CD4-positive, alpha-beta T cell treated with Interleukin-15 for 4 hours (primary cell): ENCODE results near the gene OPN1MW2.
"Not testable (repeated sequence)": the region's sequence is repeated elsewhere in the genome, so short reads cannot be mapped to it uniquely, and the experiment has no call there.

ENCODE experiments used
- DNase-seq: peaks from one replicate; pipeline ENCODE4 v3.0.0-alpha.2; 2020; ENCODE audit warnings: low spot score

The OPN1MW2 gene

DNA sequence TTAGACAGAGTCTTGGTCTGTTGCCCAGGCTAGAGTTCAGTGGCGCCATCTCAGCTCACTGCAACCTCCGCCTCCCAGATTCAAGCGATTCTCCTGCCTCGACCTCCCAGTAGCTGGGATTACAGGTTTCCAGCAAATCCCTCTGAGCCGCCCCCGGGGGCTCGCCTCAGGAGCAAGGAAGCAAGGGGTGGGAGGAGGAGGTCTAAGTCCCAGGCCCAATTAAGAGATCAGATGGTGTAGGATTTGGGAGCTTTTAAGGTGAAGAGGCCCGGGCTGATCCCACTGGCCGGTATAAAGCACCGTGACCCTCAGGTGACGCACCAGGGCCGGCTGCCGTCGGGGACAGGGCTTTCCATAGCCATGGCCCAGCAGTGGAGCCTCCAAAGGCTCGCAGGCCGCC, at the start of gene OPN1MW2:
Gene OPN1MW2 (plus strand): TSS at position 301 of the 400 bp plus-strand sequence. CDS start 60 bp downstream, at position 361.
- DNase-seq: not testable (repeated sequence)

DNA sequence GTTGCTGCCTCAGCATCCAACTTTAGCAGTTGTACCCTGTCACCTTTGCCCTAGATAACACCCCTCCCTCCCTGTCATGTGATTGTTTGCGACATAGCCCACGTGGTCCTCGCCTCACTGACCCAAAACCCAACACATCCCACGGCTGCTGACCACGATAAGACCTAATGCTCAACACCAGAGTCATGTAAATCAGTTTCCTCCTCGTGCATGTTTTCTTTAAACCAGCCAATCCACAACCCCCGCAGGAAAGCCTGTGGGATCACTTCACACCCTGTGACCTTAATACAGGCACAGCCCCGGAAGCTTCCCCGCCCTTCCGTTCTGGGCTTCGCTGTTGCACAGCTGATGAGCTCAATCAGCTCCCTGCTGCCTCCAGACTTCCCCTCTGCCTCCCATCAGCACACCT, 47.0 kb upstream of the OPN1MW2 start:
- not testable (repeated sequence) for DNase-seq

DNA sequence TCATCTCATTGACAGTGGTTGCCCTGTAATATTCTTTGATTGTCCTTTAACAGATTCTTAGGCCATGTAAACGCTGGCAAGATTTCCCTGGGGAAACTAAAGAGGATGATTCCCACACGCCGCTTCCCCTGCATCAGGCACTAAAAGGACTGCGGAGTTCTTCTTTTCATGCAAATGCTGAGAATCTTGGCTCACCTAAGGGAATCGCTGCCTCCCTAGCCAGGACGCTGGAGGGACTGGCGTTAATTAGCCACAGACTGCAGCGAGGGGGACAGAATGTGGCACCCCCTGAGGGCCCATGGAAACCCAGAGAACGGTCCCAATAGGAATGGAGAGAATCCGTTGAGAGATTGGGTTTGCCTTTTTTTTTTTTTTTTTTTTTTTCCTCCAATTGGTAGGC, 45.2 kb upstream of the OPN1MW2 start:
- DNase-seq: not testable (repeated sequence)

DNA sequence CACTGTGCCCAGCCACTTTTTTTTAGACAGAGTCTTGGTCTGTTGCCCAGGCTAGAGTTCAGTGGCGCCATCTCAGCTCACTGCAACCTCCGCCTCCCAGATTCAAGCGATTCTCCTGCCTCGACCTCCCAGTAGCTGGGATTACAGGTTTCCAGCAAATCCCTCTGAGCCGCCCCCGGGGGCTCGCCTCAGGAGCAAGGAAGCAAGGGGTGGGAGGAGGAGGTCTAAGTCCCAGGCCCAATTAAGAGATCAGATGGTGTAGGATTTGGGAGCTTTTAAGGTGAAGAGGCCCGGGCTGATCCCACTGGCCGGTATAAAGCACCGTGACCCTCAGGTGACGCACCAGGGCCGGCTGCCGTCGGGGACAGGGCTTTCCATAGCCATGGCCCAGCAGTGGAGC, 37.3 kb upstream of the OPN1MW2 start, which contains the start of gene OPN1MW:
Gene OPN1MW (plus strand): TSS at position 301 of the 400 bp plus-strand sequence. CDS start 82 bp downstream, at position 383.
- not testable (repeated sequence) for DNase-seq

DNA sequence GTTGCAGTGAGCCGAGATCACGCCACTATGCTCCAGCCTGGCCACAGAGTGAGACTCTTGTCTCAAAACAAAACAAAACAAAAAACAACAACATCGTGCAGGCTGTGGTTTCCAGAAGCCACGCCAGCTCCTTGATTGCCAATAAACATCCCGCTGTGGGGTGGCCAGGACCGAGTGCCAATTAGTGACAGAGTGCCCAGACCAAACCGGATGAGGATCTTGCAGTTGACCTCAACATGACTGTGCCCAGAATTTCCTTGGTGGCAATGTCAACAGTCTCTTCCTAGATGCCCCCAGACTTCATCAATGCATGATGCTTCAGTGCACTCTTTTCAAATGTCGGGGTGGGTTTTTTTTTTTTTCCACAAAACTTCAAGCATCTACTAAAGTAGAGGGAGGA, 35.8 kb upstream of the OPN1MW2 start:
- not testable (repeated sequence) for DNase-seq

DNA sequence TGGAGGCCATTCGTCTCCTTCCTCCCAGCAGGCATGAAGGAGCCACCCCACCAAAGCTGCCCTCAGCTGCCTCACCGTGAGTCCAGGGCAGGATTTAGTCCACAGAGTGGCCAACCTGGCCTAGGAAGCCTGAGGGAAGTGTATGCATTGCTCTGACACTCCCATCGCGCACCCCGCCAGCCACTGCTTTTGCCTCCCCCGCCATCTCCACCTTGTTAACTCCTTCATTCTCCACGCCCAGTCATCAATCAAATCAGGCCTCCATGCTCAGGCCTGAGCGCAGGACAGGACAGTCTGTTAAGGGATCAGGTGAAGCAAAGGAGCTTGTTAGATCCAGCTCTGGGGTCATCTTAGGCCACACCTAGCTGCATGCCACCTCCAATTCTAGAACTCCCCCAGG, 26.7 kb upstream of the OPN1MW2 start:
- DNase-seq: not testable (repeated sequence)

DNA sequence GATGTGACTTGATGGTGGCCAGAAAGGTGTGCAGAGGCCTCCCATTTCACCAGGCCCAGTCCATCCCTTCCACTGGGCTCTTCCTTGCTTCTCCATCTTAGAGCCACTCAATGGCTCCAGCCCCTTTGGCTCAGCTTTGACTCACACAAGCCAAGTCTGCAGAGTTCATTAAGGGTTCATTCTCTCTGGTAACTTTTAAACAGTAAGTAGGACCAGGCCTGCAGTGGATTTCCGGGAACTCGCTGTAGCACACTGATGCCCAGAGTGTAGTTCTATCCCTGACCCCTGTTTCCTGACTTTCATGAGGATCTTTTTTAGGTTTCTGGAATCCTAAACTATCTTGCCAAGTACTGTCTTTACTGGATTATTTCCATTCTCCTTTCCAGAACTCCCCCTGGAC, 25.2 kb upstream of the OPN1MW2 start:
- not testable (repeated sequence) for DNase-seq

DNA sequence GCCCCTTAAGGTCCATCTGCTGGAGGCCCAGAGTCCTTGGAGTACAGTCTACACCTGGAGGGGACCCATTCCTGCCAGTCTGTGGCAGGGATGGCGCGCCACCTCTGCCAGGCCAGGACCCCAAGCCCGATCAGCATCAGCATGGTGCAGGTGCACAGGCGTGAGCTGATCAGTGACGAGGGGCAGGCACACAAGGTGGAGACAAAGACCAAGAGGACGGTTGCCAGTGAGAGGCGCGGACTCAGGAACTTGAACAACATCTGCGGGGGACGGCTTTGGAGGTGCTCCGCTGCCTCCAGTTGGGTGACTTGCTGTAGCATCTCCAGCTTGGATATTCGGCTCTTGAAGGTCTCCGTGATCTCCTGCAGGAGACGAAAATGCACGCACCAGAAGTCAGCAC, 23.1 kb upstream of the OPN1MW2 start:
- DNase-seq: not testable (repeated sequence)

DNA sequence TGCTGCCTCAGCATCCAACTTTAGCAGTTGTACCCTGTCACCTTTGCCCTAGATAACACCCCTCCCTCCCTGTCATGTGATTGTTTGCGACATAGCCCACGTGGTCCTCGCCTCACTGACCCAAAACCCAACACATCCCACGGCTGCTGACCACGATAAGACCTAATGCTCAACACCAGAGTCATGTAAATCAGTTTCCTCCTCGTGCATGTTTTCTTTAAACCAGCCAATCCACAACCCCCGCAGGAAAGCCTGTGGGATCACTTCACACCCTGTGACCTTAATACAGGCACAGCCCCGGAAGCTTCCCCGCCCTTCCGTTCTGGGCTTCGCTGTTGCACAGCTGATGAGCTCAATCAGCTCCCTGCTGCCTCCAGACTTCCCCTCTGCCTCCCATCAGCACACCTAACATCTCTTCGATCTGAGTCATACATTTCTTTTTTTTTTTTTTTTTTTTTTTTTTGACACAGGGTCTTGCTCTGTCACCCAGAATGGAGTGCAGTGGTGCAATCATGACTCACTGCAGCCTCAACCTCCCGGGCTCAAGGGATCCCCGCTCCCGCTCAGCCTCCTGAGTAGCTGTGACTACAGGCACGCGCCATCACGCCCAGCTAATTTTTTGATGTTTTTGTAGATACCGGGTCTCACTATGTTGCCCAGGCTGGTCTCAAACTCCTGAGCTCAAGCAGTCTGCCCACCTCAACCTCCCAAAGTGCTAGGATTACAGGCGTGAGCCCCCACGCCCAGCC, 9.7 kb upstream of the OPN1MW2 start:
- DNase-seq: not testable (repeated sequence)

DNA sequence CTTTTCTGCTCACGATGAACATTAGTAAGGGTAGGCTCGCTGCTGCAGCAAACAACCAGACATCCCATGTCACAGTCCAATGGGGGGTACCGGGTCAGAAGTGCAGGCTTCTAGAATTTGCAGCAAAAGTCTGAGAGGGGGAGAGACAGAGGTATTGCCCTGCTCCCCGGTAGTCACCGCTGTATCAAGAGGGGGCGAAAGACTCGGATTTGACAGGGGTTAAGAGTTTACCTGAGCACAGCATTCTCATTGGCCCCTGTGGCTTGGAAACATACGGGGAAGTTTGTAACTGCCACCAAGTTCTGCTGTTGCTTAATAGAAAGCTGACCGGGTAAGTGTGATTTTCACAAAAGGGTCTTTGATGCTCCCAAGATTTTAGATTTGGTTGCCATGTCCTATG, 8.5 kb upstream of the OPN1MW2 start:
- DNase-seq: not testable (repeated sequence)

DNA sequence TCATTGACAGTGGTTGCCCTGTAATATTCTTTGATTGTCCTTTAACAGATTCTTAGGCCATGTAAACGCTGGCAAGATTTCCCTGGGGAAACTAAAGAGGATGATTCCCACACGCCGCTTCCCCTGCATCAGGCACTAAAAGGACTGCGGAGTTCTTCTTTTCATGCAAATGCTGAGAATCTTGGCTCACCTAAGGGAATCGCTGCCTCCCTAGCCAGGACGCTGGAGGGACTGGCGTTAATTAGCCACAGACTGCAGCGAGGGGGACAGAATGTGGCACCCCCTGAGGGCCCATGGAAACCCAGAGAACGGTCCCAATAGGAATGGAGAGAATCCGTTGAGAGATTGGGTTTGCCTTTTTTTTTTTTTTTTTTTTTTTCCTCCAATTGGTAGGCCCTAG, 8.1 kb upstream of the OPN1MW2 start:
- DNase-seq: not testable (repeated sequence)

DNA sequence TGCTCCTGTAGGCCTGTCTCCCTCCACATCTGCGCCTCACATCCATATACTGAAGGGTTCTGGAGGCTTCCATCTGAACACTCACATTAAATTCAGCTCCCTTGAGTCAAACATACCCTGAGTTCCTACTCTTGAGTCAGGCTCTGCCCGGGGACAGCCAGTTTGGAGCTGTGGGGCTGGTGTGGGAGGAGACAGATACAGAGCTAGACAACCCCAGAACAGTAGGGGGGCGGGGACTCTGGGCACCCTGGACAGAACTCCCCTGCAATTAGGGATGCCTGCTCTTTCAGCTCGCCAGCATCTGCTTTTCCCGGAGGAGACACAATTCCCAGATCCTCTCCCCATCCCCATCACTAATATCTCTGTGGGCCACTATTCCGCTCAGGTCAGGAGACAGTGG, 5.7 kb downstream of the OPN1MW2 start:
- DNase-seq: not testable (repeated sequence)

DNA sequence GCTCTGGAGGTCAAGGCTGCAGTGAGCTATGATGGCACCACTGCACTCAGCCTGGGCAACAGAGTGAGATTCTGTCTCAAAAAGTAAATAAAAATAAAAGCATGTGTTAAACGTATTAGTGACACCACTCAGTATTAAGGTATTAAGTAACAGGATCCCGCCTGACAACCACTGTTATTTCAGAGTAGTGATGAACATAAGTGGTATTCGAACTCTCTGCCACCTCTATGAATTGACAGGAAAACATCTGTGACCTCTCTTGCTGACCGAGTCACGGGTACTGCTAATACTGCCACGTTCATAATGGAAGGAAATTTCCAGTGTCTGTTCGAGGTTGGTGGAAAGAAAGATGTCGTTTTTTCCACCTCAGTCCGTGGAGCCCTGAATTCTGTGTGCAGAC, 7.2 kb downstream of the OPN1MW2 start:
- not testable (repeated sequence) for DNase-seq

DNA sequence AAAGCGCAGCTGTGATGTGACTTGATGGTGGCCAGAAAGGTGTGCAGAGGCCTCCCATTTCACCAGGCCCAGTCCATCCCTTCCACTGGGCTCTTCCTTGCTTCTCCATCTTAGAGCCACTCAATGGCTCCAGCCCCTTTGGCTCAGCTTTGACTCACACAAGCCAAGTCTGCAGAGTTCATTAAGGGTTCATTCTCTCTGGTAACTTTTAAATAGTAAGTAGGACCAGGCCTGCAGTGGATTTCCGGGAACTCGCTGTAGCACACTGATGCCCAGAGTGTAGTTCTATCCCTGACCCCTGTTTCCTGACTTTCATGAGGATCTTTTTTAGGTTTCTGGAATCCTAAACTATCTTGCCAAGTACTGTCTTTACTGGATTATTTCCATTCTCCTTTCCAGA, 11.9 kb downstream of the OPN1MW2 start:
- not testable (repeated sequence) for DNase-seq

DNA sequence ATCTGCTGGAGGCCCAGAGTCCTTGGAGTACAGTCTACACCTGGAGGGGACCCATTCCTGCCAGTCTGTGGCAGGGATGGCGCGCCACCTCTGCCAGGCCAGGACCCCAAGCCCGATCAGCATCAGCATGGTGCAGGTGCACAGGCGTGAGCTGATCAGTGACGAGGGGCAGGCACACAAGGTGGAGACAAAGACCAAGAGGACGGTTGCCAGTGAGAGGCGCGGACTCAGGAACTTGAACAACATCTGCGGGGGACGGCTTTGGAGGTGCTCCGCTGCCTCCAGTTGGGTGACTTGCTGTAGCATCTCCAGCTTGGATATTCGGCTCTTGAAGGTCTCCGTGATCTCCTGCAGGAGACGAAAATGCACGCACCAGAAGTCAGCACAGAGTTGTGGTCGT, 14.1 kb downstream of the OPN1MW2 start:
- not testable (repeated sequence) for DNase-seq

DNA sequence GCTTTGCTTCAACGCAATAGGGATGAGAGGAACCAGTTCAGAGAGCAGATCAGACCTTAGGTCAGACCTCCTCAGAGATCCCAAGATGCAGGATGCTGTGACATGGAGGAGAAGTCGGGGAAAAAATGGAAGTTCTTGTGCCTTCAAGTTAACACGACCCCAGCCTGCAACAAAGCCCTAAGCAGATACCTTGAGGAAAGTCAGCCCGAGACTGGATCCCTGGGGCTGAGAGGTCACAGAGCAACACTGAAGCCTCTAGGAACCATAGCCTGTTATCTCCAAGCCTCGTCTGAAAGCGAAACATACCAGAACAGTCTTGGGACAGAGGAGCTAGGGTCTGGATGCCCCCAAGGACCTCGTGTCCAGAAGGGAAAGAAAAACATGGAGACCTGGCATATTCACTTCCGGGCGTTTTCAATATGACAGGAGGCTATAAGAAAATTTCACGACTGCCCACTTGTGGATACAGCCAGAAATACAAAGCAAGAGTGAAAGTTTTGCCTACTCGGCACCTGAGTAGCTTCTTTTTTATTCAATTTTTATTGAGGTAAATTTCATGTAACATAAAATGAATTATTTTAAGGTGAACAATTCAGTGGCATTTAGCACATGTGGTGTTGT, 19.5 kb downstream of the OPN1MW2 start:
- DNase-seq: not testable (repeated sequence)

DNA sequence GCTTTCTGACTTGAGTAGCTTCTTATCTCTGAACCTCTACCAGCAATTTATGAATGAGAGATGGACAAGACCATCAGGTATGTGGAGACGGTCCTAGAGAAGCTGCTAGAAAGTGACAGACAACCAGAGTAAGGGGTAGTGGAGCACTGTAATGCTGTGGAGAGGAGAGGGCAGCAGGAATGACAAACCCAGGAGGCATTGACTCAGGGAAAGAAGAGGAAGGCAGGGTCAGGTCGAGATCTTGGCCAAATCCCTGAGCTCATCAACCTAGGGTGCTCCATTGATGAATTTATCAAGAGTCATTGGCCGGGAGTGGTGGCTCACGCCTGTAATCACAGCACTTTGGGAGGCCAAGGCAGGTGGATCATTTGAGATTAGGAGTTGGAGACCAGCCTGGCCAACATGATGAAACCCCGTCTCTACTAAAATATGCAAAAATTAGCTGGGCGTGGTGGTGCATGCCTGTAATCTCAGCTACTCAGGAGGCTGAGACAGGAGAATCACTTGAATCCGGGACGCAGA, 20.5 kb downstream of the OPN1MW2 start:
- not testable (repeated sequence) for DNase-seq

DNA sequence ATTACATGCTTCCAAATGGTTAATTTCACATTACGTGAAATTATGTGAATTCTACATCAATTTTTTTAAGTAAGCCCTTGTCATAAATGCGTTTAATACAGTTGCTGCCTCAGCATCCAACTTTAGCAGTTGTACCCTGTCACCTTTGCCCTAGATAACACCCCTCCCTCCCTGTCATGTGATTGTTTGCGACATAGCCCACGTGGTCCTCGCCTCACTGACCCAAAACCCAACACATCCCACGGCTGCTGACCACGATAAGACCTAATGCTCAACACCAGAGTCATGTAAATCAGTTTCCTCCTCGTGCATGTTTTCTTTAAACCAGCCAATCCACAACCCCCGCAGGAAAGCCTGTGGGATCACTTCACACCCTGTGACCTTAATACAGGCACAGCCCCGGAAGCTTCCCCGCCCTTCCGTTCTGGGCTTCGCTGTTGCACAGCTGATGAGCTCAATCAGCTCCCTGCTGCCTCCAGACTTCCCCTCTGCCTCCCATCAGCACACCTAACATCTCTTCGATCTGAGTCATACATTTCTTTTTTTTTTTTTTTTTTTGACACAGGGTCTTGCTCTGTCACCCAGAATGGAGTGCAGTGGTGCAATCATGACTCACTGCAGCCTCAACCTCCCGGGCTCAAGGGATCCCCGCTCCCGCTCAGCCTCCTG, 28.0 kb downstream of the OPN1MW2 start:
- not testable (repeated sequence) for DNase-seq

DNA sequence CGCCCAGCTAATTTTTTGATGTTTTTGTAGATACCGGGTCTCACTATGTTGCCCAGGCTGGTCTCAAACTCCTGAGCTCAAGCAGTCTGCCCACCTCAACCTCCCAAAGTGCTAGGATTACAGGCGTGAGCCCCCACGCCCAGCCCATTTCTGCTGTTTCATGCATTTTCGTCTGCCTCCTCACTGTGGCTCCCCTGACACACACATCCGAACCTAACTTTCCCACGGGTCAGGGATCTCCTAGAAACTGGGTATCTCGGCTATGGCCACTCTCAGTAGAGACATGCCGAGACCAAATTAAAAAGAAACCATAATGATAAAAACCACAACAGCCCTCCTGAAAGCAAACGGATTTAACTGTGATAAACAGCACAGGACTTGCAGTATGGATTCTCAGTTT, 28.5 kb downstream of the OPN1MW2 start:
- not testable (repeated sequence) for DNase-seq

DNA sequence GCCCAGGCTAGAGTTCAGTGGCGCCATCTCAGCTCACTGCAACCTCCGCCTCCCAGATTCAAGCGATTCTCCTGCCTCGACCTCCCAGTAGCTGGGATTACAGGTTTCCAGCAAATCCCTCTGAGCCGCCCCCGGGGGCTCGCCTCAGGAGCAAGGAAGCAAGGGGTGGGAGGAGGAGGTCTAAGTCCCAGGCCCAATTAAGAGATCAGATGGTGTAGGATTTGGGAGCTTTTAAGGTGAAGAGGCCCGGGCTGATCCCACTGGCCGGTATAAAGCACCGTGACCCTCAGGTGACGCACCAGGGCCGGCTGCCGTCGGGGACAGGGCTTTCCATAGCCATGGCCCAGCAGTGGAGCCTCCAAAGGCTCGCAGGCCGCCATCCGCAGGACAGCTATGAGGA, 37.7 kb downstream of the OPN1MW2 start, which contains the start of gene OPN1MW3:
Gene OPN1MW3 (plus strand): TSS at position 301 of the 400 bp plus-strand sequence. CDS start 38 bp downstream, at position 339.
- DNase-seq: not testable (repeated sequence)

DNA sequence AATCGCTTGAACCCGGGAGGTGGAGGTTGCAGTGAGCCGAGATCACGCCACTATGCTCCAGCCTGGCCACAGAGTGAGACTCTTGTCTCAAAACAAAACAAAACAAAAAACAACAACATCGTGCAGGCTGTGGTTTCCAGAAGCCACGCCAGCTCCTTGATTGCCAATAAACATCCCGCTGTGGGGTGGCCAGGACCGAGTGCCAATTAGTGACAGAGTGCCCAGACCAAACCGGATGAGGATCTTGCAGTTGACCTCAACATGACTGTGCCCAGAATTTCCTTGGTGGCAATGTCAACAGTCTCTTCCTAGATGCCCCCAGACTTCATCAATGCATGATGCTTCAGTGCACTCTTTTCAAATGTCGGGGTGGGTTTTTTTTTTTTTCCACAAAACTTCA, 39.2 kb downstream of the OPN1MW2 start:
- not testable (repeated sequence) for DNase-seq

DNA sequence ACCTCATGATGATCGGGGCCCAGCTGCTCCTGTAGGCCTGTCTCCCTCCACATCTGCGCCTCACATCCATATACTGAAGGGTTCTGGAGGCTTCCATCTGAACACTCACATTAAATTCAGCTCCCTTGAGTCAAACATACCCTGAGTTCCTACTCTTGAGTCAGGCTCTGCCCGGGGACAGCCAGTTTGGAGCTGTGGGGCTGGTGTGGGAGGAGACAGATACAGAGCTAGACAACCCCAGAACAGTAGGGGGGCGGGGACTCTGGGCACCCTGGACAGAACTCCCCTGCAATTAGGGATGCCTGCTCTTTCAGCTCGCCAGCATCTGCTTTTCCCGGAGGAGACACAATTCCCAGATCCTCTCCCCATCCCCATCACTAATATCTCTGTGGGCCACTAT, 43.5 kb downstream of the OPN1MW2 start:
- not testable (repeated sequence) for DNase-seq
